ENCODE results near the gene CLDN7.

DNA sequence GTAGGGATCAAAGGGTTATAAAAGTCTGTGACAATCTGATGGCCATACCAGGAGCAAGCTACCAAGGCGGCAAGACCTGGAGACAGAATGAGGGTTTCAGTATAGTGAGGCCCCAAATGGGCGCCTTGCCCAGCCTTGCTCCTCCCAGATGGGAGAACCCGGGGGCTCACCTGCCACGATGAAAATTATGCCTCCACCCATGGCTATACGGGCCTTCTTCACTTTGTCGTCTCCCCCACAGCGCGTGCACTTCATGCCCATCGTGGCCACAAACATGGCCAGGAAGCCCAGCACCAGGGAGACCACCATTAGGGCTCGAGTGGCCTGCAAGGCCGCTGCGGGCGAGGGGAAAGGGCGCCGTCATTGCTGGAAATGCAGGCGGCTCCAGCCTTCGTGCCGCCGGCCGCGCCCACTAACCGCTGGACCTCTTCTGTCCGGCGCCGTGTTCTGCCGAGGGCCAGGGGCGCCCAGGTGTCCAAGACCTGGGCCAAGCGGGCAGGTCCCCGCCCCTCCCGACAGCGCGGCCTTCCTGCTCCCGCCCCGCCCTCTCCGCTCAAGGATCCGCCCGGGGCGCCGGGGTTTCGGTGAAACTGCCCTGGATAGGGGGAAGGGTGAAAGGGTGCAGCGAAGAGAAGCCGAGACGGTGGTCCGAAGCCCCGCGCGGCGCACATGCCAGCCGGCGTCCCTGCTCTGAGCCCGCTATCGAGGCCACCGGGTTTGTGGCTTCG is 1.5 kb downstream of the CLDN7 start:
- TF ChIP-seq, protein P1, sequence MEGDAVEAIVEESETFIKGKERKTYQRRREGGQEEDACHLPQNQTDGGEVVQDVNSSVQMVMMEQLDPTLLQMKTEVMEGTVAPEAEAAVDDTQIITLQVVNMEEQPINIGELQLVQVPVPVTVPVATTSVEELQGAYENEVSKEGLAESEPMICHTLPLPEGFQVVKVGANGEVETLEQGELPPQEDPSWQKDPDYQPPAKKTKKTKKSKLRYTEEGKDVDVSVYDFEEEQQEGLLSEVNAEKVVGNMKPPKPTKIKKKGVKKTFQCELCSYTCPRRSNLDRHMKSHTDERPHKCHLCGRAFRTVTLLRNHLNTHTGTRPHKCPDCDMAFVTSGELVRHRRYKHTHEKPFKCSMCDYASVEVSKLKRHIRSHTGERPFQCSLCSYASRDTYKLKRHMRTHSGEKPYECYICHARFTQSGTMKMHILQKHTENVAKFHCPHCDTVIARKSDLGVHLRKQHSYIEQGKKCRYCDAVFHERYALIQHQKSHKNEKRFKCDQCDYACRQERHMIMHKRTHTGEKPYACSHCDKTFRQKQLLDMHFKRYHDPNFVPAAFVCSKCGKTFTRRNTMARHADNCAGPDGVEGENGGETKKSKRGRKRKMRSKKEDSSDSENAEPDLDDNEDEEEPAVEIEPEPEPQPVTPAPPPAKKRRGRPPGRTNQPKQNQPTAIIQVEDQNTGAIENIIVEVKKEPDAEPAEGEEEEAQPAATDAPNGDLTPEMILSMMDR (IDR thresholded peaks at IDR 0.05), result no peak
- no peak for TF ChIP-seq POLR2A (IDR thresholded peaks at IDR 0.05)

All from adrenal gland (tissue), 5 donors.